HG03457 (cell line): Measurements from ENCODE around the gene EIF4ENIF1.
"Not testable (repeated sequence)": the region's sequence is repeated elsewhere in the genome, so short reads cannot be mapped to it uniquely, and the experiment has no call there.

ENCODE experiments used
- ATAC-seq: cut with Tn5 transposase; IDR thresholded peaks from one replicate; pipeline ENCODE4 v1.9.1; 2021; ENCODE audit warnings: moderate number of reproducible peaks; ENCODE audit not compliant: unreplicated experiment

The EIF4ENIF1 gene, protein sequence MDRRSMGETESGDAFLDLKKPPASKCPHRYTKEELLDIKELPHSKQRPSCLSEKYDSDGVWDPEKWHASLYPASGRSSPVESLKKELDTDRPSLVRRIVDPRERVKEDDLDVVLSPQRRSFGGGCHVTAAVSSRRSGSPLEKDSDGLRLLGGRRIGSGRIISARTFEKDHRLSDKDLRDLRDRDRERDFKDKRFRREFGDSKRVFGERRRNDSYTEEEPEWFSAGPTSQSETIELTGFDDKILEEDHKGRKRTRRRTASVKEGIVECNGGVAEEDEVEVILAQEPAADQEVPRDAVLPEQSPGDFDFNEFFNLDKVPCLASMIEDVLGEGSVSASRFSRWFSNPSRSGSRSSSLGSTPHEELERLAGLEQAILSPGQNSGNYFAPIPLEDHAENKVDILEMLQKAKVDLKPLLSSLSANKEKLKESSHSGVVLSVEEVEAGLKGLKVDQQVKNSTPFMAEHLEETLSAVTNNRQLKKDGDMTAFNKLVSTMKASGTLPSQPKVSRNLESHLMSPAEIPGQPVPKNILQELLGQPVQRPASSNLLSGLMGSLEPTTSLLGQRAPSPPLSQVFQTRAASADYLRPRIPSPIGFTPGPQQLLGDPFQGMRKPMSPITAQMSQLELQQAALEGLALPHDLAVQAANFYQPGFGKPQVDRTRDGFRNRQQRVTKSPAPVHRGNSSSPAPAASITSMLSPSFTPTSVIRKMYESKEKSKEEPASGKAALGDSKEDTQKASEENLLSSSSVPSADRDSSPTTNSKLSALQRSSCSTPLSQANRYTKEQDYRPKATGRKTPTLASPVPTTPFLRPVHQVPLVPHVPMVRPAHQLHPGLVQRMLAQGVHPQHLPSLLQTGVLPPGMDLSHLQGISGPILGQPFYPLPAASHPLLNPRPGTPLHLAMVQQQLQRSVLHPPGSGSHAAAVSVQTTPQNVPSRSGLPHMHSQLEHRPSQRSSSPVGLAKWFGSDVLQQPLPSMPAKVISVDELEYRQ

DNA sequence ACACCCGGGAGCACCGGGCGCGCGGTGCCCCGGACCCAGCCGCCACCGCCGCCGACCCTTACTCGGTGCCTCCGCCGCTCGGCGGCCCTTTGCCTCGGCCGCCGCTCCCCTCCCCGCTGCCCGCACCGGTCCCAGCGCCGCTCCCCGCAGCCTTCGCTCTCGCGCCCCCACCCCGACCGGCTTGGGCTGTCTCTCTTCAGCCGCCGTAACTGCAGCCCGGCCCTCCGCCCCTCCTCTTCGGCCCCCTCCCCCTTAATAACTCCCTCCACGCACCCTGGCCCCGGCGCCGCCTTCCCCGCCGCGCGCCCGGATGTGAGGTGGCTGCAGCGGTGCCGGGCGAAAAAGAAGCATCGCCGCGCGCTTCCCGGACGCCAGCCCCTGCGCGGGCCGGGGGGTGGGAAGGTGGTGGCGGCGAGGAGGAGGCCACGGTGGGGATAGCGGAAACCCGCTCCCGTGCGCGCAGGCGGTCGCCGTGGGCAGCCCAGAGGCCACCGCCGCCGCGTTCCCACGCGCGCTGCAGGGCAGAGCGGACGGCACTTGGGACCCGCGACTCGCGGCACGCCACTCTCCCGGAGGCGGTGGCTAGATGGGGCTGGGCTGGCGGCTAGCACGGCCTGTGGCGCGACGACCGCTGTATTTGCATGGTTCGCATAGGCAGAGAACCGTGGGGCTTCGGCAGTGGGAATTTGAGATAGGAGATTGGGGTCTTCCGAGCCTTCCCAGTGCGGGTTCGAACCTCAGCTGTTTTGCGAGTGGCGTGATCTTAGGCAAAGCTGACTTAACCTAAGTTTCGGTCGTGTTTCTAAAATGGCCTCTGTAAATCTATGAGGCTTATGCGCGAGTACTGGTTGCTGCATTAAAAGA is at the start of gene EIF4ENIF1:
Gene EIF4ENIF1 (minus strand): TSS at position 211 of the 864 bp plus-strand sequence. CDS start 1,124 bp downstream, outside the sequence.
- peak; percentile 18 for ATAC-seq

DNA sequence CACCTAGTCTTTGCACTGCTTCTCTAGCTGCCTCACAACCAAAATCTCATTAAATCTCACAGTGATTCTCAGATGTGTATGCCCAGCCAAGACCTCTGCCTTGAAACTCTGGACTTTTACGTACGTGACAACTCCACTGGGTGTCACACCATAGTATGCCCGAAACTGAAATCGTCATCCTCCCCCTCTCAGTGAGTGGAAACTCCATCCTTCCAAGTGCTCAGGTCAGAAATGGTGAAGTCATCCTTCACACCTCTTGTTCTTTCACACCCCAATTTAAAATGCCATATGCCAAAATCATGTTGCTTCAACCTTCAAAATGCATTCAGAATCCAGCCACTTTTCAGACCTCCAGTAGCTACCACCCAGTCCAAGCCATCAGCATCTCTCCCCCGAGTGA is 49.2 kb upstream of the EIF4ENIF1 start:
- no peak for ATAC-seq

DNA sequence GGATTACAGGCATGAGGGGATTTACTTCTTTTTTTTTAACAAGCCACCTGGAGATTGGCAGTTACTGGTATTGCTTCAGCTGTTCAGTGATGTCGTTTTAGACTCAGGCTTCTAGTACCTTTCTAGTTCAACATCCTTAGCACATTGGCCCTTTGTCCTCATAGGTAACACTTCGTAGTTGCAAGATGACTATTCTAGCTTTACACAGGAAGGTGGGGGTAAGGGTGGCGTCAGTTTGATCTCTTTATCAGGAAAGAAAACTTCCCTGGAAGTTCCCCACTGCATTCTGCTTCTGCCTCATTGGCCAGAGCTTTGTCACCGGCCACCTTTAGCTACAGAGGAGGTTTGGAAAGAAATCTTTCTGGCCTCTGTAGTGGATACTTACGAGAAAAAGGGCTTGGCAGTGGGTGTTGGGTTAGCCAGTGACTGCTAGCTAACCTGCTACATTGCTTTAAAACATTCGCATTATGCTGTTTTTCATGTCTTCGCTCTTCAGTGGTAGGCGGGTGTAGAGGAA is 47.4 kb upstream of the EIF4ENIF1 start:
- peak; percentile 52 for ATAC-seq

DNA sequence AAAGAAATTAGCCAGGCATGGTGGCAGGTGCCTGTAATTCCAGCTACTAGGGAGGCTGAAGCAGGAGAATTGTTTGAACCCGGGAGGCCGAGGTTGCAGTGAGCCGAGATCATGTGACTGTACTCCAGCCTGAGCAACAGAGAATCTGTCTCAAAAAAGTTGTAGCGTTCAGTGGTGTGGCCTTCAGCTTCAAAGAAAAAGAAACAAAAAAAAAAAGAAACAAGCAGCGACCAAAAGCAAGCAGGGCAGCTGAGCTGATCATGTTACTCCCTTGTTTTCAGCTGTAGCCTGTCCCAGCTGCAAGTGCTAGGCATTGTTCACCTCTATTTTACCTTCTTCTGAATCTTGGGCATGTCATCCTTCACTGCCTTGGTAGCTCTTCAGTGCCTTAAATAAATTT is 43.7 kb upstream of the EIF4ENIF1 start:
- no peak for ATAC-seq

DNA sequence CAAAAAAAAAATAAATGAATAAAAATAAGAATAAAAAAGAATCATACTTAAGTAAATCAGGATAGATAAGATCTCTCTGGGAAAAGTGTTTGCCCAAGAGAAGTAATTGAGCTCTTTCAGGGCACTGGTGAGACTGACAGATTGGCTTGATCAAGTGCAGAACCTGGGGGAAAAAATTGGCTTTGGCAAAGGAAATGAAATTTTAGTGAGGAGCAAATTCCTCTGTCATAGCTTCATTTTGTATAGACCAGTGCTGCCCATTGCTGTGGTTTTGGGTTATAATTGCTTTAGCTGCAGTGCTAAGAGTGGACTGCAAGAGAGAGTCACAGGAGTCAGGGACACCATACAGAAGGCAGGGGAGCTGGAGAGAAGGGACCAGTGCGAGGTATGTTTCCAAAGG is 42.4 kb upstream of the EIF4ENIF1 start:
- no peak for ATAC-seq

DNA sequence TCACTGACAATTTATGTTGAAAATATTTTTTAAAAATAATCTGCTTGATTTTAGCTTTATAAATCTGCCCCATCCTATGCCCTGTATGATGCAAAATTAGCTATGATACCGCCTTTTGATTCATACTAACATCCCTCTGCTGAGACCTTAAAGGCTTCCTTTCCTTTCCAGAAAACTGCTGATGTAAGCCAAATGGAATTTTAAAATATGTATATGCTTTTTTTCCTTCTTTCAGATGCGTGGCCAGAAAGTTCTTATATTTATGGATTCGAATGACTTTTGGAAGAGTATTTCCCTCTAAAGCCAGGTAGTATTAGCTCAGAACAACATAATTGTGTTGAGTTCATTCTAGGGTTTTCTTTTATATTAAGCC is 41.2 kb upstream of the EIF4ENIF1 start:
- ATAC-seq: no peak

DNA sequence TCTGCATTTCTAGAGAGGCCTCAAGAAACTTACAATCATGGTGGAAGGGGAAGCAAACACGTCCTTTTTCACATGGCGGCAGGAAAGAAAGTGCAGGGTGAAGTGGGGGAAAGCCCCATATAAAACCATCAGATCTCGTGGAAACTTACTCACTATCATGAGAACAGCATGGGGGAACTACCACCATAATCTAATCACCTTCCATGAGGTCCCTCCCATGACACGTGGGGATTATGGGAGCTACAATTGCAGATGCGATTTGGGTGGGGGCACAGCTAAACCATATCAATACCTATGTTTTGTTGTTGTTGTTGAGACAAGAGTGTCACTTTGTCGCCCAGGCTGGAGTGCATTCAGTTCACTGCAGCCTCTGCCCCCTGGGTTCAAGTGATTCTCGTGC is 36.6 kb upstream of the EIF4ENIF1 start:
- ATAC-seq: no peak

DNA sequence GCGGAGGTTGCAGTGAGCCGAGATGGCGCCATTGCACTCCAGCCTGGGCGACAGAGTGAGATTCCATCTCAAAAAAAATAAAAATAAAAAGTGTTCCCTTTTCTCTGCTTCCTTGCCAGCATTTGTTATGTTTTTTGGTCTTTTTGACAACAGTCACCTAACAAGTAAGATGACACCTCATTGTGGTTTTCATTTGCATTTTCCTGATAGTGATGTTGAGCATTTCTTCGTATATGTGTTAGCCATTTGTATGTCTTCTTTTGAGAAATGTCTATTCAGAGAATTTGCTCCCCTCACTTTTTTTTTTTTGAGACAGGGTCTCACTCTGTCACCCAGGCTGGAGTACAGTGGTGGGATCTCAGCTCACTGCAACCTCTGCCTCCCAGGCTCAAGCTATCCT is 34.5 kb upstream of the EIF4ENIF1 start:
- not testable (repeated sequence) for ATAC-seq

DNA sequence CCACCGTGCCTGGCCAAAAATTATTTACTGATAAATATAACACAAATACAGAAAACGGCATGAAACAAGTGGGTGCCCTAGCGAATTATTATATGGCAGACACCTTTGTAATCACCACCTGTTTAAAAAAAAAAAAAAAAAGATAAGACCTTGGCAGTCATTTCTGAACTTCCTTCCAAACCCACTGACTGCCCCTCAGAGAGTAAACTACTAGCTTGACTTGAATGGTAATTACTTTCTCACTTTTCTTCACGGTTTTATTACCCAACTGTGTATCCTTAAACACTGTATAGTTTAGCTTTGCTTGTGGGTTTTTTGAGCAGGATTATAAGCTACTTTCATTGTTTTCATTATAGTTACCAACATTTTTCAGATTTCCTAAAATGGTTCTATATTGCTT is 30.4 kb upstream of the EIF4ENIF1 start:
- ATAC-seq: no peak

DNA sequence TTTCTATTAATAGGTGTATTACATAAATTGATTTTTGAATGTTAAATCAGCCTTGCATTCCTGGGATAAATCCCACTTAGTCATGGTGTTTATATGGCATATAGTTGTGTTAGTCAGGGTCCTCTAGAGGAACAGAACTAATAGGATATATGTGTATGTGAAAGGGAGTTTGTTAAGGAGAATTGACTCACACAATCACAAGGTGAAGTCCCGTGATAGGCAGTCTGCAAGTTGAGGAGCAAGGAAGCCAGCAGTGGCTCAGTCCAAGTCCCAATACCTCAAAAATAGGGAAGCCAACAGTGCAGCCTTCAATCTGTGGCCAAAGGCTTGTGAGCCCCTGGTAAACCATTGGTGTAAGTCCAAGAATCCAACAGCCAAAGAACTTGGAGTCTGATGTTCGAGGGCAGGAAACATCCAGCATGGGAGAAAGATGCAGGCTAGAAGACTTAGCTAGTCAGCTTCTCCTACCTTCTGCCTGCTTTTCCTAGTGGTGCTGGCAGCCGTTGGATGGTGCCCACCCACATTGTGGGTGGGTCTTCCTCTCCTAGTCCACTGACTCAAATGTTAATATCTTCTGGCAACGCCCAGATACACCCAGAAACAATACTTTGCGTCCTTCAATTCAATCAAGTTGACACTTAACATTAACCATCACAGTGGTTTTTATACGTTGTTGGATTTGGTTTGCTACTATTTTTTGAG is 19.6 kb upstream of the EIF4ENIF1 start:
- no peak for ATAC-seq

DNA sequence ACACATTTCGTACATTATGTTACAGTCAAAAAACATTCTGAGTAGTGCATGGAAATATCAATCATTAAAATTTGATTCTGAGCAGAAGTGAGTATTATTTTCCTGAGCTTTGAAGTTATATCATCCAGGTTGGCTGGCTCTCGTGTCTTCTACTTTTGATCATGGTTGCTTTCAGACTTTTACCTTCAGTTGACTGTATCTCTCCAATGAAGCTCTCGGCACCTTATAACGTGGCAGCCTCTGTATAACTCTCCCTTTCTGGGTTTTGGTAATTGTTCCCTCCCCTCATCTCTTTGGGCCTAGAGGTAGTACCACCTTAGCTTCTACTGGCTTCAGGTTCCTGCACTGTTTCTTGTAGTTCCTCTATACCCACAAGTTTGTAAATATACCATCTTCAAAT is 18.9 kb upstream of the EIF4ENIF1 start:
- ATAC-seq: no peak

DNA sequence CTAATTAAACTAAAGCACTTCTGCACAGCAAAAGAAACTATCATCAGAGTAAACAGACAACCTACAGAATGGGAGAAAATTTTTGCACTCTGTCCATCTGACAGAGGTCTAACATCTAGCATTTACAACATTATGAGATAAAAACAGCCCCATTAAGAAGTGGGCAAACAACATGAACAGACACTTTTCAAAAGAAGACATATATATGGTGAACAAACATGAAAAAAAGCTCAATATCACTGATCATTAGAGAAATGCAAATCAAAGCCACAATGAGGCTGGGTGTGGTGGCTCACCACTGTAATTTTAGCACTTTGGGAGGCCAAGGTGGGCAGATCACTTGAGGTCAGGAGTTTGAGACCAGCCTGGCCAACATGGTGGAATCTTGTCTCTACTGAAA is 17.9 kb upstream of the EIF4ENIF1 start:
- ATAC-seq: not testable (repeated sequence)

DNA sequence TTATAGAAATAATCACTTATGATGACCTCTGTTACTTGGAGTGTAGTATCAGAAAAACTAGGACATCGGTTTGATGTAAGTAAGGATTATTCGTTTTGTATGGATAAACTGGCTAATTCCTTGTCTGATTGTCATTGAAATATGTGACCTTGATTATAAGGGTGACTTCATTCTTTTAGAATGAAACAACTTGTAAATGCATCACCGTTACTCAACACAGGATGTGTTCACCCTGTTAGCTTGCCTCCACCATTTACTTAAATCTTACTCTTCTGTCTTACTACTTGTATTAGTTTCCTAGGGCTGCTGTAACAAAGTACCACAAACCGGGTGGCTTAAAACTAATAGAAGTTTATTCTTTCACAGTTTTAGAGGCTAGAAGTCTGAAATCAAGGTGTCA is 14.6 kb upstream of the EIF4ENIF1 start:
- ATAC-seq: no peak

DNA sequence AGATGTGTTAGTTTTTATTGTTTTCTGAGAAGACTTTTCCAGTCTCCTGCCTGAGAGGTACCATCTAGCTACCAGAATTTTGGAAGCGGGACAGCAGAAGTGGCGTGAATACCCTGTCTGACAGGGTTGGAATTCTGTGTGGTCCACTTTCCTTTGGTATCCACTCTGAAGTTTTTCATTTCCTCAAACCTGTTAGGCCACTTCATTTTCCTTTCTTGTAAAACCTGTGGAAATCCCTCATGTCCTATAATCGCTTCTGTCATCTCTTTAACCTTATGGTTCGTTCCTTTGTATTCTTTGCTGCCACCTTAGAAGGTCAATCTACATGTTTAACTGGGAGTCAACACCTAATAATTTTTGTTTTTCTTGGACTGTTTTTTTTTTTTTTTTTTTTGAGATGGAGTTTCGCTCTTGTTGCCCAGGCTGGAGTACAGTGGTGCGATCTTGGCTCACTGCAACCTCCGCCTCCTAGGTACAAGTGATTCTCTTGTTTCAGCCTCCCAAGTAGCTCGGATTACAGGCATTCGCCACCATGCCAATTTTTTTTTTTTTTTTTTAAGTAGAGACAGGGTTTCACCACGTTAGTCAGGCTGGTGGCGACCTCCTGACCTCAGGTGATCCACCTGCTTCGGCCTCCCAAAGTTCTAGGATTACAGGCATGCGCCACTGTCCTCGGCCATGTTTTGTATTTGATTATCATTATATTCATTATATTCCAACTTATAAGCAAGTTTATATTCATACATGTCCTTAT is 13.7 kb upstream of the EIF4ENIF1 start:
- ATAC-seq: no peak

DNA sequence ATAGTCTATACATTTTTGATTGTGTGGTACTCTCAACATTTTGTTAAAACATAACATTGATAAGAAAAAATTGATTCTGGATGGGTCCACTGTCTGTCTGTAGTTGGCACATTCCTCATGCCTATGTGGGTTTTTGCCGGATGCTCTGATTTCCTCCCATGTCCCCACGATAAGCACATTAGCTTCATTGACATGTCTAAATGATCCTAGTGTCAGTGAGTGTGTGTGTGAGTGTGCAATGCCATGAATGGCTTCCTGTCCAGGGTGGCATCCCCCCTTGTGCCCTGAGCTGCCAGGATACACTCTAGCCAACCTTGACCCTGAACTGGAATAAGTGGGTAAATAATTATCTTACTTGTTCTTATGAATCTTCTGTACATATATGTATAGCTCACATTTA is 12.1 kb upstream of the EIF4ENIF1 start:
- ATAC-seq: no peak

DNA sequence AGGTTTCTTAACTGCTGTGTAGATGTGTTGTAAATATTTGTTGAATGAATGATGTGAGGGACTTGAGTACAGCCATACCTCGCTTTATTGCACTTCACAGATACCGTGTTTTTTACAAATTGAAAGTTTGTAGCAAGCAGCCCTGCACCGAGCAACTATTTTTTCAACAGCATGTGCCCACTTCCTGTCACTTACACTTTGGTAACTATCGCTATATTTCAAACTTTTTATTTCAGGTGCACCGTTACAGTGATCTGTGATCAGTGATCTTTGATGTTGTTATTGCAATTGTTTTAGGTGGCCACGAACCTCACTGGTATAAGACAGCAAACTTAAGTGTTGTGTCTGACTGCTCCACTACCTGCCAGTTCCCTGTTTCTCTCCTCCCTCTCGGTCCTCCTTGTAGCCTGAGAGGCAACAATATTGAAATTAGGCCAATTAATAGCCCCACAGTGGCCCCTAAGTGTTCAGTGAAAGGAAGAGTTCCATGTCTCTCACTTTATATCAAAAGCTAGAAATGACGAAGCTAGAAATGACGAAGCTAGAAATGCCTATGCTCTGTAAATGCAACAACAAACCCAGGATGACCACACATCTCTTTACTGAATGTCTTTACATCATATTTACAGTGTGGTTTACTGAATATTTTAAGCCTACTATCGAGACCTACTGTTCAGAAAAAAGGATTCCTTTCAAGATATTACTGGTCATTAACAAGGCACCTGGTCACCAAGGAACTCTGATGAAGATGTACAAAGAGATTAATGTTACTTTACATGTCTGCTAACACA is 7.7 kb upstream of the EIF4ENIF1 start:
- ATAC-seq: no peak

DNA sequence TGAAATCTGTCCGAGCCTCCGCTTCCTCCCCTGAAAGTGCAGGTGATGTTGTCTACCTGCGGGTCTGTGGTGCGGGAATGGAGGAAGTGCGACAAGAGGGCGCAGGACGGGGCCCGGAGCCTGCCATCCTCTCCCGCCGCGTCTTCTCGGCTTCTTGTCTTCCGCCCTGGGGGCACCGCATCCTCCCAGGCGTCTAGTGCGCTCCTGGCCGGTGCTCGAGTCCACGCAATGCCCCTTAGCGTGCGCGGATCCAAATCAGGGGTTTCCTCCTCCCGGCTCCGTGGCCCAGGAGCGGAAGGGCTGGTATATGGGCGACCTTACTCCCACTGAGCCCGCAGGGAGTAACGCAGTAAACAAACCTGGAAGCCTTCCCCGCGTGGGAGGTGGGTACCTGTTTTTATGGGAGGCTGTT is 7.1 kb upstream of the EIF4ENIF1 start:
- ATAC-seq: peak; percentile 7

DNA sequence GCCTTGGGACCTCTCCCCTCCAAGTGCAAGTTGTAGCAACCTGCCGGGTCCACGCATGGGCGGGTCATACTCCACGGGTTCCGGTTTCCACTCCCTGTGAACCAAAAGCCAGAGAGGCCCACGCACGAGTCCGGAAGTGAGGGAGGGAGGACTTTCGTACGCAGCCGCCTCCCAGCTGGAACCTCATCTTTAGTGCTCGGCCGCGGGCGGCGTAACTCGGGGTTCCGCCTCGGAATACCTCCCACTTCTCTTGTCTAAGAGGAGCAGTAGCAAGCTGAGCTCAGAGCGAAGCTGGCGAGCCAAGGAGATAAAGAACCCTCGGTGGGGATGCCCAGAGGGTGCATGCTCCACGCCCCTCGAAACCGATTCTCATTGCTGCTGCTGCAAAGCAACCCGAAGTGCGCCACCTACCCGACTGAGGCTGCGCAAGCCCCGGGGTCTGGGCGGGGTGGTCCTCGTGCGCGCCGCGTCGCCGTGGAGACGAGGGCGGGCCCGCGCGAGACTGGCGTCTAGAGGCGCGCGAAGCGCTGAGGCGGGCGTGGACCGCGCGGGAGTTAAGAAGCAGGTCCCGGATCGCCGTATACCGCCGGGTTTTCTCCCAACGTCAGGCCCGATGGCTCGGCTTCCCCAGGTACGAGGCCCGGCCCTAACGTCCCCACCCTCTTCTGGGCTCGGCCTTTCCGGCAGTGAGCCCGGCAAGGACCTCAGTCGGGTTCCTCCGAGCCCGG is 6.5 kb upstream of the EIF4ENIF1 start, which contains the start of gene SFI1:
Gene SFI1 (plus strand): TSS at position 530 of the 728 bp plus-strand sequence. CDS start 11,749 bp downstream, outside the sequence.
- ATAC-seq: peak; percentile 57
